ENCODE results near the gene CTBP1.

GRCh38 chr4:1204828-1205585, 43.9 kb downstream of the CTBP1 start:
- TF ChIP-seq MAX (IDR thresholded peaks at IDR 0.05; ENCODE audit: low read depth, low read length) (no peak), CTCF (IDR thresholded peaks at IDR 0.05; ENCODE audit: low read depth, low read length) (no peak), POLR2A (IDR thresholded peaks at IDR 0.05; ENCODE audit: extremely low read depth, insufficient read length) (no peak), MYC (IDR thresholded peaks at IDR 0.05; ENCODE audit: low read depth, low read length) (no peak)

Measured in NB4 (cell line).